ENCODE data around the gene SLC6A13. TPM values are rescaled to one million over a fixed set of nuclear protein-coding genes. Genes with fewer than 3 reads are reported as not detected.

SLC6A13 gene
- total RNA-seq, 2 donors from 2014 or later = not detected

DNA sequence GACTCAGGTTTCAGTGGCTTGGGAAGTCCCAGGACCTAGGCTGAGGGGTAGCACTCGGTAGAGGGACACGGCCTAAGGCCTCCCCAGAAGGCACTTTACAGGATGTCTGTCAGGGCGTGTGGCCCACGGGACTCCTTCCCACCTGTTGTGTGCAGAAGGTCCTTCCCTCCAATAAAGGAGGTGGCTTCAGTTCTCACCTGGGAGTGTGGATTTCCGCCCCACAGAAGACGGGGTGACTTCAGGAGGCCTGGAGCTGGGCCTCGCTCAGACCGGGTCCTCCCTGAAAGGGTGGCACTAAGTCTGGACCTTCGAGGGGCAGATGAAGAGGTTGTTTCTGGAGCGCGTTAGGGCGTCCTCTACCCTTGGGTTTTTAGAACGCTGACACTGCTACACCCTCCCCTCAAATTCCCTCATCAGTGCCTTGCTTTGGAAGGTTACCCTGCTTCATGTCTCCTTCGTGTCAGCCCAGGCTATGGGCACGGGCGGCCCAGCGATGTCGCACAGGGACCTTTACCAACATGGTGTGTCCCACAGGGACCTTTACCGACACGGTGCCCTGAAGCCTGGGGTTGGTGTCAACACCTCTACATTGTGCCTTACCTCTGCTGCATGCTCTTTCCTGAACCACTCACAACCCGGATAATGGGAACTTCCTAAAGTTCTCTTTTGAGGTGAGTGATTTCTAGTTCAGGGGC, 55.7 kb downstream of the SLC6A13 start:
- intact Hi-C loops (cut with DNase I) = no loop called here
- DNase-seq (ENCODE audit: low spot score) = no peak

GRCh38 chr12:205026-205425, 57.6 kb downstream of the SLC6A13 start:
- no peak for DNase-seq (ENCODE audit: low spot score)
- intact Hi-C loops (cut with DNase I) = no loop called here

DNA sequence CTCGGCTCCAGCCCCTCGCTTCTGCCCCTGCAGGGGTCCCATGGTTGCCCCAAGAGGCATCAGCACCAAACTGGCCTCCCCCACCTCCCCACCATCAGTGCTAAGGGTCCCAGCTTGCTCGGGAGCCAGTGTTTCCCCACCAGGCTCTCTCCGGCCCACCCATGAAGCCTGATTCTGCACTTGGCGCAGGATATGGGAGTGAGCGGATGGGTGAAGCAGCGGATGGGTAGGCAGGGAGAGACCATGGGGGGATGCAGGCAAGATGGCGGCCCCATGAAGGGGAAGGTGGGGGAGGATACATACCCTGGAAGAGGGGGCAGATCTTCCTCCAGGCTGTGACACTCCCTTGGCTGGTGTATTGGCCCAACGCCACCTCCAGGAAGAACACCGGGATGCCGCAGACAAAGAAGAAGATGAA, 58.4 kb downstream of the SLC6A13 start:
- intact Hi-C loops (cut with DNase I) = no loop called here
- DNase-seq (ENCODE audit: low spot score) = no peak

- DNase-seq (ENCODE audit: low spot score) = no peak
- intact Hi-C loops (cut with DNase I) = no loop called here
Measured at GRCh38 chr12:203462-204260, 59.0 kb downstream of the SLC6A13 start.

GRCh38 chr12:203074-203461, 59.6 kb downstream of the SLC6A13 start:
- no peak for DNase-seq (ENCODE audit: low spot score)
- intact Hi-C loops (cut with DNase I) = no loop called here

GRCh38 chr12:202081-202731, 60.4 kb downstream of the SLC6A13 start:
- intact Hi-C loops (cut with DNase I) = no loop called here
- DNase-seq (ENCODE audit: low spot score) = no peak

DNA sequence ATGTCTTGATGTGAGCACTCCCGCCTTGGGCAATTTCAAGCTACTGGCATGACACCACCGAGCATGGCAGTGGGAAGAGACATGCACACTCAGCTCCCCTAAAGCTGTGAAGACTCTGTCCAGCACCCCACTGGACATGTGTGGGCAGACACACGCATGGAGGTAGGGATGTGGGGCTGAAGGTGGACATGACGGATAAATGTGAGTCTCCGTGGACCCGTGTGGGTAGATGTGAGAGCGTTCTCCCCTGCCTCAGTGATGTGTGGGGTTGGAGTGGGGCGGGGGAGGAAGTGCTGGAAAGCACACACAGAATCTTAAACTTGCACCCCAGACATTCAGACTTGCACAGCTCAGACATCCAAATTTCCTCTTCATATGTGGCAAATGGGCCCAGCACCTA, 61.3 kb downstream of the SLC6A13 start:
- intact Hi-C loops (cut with DNase I) = no loop called here
- DNase-seq (ENCODE audit: low spot score) = no peak

DNA sequence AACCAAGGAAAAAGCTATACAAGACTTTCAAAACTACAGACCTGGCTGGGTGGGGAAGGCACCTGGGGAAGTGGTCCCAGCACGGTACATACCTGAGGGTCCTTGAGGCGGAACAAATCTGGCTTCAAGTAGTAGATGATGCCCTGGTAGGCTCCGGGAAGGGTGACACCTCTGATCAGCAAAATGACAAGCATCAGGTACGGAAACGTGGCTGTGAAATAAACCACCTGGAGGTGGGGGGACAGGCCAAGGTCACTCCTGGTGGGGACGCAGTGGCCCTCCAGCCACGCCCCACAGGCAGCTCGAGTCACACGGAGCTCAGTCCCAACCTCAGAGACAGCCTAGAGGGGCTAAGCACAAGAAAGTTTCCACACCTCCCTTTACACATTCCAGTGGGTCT, 63.9 kb downstream of the SLC6A13 start:
- intact Hi-C loops (cut with DNase I) = no loop called here

DNA sequence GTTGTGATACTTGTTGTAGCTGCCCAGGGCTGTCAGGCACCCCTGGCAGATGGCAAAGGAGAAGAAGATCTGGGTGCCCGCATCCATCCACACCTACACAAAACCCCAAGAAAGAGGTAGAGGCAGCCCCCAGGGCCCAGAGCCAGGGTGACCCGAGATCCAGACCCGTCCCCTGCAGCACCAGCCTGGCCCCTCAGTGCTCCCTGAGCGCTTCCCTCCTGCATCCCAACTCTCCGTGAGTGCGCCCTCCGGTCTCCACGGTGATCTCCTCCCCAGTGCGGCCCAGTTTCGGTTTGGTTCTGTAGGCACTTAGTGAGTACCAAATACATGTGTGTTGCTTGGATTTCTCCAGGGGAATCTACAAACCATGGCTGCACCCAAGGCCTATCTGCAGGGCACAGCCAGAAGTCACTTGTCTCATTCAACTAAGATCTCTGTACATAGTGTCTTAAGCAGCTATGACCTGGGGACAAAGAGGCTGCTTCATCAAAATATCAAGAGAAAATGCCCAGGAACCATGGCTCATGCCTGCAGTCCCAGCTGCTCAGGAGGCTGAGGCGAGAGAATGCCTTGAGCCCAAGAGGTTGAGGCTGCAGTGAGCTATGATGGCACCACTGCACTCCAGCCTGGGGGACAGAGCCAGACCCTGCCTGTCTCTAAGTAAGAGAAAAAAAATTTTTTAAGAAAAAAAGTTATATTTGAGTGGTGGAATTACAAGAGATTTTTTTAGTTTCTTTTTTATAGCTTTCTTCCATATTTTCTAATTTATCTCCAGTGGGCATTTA, 64.5 kb downstream of the SLC6A13 start:
- intact Hi-C loops (cut with DNase I) = no loop called here
- no peak for DNase-seq (ENCODE audit: low spot score)

More for the DNA sequence above, 63.9 kb downstream of the SLC6A13 start:
- no peak for DNase-seq (ENCODE audit: low spot score)

GRCh38 chr12:197347-197746, 65.3 kb downstream of the SLC6A13 start:
- DNase-seq (ENCODE audit: low spot score) = no peak
- intact Hi-C loops (cut with DNase I) = no loop called here

GRCh38 chr12:196436-196835, 66.2 kb downstream of the SLC6A13 start:
- DNase-seq (ENCODE audit: low spot score) = no peak
- intact Hi-C loops (cut with DNase I) = no loop called here

DNA sequence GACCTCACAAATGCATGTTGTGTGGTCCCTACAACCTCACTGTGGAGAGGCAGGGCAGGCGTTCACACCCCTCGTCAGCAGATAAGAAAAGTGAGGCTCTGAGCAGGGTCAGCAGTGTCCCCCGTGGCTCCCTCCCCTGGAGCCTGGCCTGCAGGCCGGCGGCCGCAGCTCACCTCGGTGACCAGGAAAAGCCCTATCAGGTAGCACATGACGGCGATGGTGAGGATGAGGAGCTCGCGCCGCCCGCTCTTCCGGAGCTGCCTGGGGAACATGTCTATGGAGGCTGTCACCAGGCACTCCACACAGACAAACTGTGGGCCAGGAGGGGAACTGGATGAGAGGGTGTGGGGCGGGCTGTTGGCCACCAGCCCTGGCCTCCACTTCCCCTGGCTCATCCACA, 66.7 kb downstream of the SLC6A13 start:
- DNase-seq (ENCODE audit: low spot score) = no peak
- intact Hi-C loops (cut with DNase I) = no loop called here

DNA sequence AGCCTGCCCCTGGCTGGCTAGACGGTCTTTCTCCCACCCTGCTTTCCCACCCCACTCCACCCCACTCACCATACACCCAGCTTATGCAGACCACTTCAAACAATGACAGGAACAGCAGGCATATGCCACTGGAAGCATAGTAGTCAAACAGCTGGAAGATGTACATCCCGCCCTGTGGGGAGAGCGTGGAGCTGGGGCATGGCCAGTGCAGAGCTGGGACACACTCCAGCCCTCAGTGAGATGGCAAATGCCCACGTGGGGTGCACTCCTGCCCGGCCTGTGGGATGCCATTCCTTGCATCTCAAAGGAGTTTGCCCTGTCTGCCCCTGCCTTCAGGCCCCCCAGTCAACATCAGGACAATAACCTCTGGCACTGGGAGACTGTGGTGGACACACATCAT, 67.5 kb downstream of the SLC6A13 start:
- no peak for DNase-seq (ENCODE audit: low spot score)

DNA sequence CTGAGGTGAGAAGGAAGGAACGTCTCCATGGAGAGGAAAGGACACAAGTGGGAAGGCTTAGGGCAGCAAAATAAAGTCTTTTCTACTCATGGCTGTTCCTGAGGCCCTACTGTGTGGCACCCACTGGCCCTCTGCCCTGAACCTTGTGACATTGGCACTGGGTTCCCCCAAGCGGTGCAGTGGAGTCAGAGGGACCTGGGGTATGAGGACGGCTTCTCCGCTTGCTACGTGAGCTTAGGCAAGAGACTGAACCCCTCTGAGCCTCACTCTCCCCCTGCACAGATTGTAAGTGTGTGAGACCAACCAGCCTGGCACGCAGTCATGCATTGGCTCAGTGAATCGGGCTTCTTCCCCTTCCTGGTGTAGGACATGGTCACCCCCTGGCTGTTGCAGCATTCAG, 68.4 kb downstream of the SLC6A13 start:
- intact Hi-C loops (cut with DNase I) = no loop called here
- DNase-seq (ENCODE audit: low spot score) = no peak

More for the DNA sequence above, 67.5 kb downstream of the SLC6A13 start:
- intact Hi-C loops (cut with DNase I) = no loop called here

GRCh38 chr12:193261-193660, 69.4 kb downstream of the SLC6A13 start:
- intact Hi-C loops (cut with DNase I) = no loop called here
- DNase-seq (ENCODE audit: low spot score) = no peak

DNA sequence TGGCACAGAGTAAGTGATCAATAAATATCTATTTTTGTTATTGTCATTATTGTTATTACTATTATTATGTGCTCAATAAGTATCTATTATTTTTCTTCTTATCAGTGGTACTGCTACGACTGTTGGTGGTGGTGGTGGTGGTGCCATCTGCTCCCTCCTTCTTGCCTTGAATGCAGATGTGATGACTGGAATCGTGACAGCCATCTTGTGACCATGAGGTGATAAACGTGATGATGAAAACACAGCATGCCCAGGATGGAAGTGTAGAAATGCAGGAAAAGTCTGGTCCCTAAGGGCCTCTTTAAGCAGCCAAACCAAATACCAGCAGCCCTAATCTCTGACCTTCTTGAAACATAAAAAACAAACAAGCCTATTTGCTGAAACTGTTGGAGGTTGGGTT, 71.1 kb downstream of the SLC6A13 start:
- DNase-seq (ENCODE audit: low spot score) = no peak
- intact Hi-C loops (cut with DNase I) = no loop called here

DNA sequence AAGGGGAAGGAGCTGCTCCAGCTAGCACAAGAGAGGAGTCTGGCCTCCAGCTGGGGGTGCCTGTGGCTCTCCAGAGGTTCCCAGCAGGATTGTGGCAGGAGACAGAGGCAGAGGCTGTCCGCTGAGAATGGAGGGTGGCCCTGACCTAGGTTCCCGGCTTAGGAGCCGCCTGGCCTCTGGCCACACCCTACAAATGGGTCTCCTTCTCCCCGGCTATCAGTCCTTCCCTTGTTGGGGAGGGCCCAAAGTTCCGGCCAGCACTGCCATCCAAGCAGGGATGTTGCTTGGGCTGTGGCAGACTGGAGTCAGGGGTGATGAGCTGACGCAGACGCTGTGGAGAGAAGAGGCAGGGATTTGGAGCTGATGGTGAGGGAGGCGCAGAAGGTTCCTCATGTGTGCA, 71.8 kb downstream of the SLC6A13 start:
- intact Hi-C loops (cut with DNase I) = no loop called here
- DNase-seq (ENCODE audit: low spot score) = no peak

GRCh38 chr12:189622-189962, 73.0 kb downstream of the SLC6A13 start:
- intact Hi-C loops (cut with DNase I) = no loop called here
- DNase-seq (ENCODE audit: low spot score) = no peak

DNA sequence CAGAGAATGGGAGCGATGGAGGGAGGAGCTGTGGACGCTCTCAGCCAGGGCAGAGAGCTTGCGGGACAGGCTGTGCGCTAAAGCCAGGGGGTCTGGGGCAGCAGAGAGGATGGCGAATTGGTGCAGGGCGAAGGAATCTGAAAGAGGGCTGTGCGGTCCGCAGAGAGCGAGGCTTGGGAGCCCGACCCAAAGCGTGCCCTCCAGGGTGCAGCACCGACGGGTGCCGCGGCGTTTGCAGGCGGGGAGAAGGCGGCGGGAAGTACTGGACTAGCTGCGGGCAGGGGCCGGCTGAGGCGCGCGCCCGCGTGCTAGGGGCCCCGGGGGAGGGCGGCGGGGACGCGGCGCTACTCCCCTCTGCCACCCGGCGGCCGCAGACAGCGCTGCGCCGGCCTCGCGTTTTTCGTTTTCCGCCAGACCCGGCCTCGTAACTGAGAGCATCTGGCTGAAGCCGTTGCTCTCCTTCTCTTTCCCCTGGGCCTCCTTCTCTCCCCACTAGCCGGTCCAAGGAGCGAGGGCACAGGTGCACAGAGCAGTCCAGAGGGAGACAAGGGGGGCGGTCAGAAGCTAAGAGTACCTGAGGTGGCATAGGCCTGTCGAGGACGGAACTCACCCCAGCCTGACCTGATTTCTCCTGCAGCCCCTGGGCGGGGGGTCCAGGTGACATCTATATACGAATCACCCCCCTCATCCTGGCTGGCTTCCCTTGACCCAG, 73.6 kb downstream of the SLC6A13 start:
- intact Hi-C loops (cut with DNase I) = no loop called here
- no peak for DNase-seq (ENCODE audit: low spot score)

Data from posterior vena cava (tissue), 2 donors.